ENCODE data around the gene ZSCAN10. TPM values are rescaled to one million over a fixed set of nuclear protein-coding genes. Genes with fewer than 3 reads are reported as not detected.

The ZSCAN10 gene
- total and polyA plus RNA-seq, 2 of the 13 experiments (the other 11 are each of a cell fraction or from before 2014, with no cell fraction given), result not detected

DNA sequence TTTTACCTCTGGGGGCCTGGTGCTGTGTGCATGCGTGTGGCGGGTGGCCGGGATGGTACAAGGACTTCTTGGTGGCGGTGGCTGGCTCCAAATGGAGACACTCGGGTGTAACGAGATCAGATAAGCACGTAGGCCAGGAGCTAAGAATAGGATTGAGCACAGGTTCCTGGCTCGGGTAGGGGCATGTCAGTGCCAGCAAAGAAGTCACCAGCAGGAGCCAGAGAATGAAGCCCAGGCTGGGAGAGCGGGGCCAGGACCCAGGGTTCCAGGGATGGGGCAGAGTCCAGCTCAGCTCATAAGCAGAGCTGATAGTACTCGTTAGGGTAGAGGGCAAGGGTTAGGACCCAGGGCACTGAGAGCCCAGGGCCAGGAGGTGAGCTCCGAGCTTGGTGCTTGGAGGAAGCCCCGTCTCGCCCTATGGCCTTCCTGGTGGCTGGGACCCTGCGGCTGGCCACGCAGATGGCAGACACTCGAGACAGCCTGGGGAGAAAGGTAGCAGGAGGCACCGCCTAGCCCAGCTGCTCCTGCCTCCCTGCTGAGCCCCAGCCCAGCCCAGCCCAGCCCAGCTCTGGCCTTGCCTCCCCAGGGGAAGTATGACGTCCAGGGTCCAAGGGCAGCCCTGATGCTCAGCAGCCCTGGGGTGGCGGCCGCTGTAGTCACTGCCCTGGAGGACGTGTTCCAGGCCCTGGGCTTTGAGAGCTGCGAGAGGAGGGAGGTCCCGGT, 44.7 kb upstream of the ZSCAN10 start (continued):
- no peak for TF ChIP-seq ZNF280D (CRISPR knock-in tag; IDR thresholded peaks at IDR 0.05)
- TF ChIP-seq DRAP1 (CRISPR knock-in tag; IDR thresholded peaks at IDR 0.05), result 0 out of 2 replicates have a peak, but pooled peaks have one; percentile 3
- TF ChIP-seq EEA1 (CRISPR knock-in tag; IDR thresholded peaks at IDR 0.05; ENCODE audit: borderline replicate concordance), result no peak
- no peak for TF ChIP-seq ZNF703 (CRISPR knock-in tag; IDR thresholded peaks at IDR 0.05; ENCODE audit: borderline replicate concordance)
- TF ChIP-seq FOXK2 (IDR thresholded peaks at IDR 0.05), result no peak
- no peak for TF ChIP-seq HNRNPUL1 (IDR thresholded peaks at IDR 0.05; ENCODE audit: low read depth, low read length)
- TF ChIP-seq SETDB1 (CRISPR knock-in tag; IDR thresholded peaks at IDR 0.05; ENCODE audit: borderline replicate concordance), result no peak
- TF ChIP-seq, protein P1, sequence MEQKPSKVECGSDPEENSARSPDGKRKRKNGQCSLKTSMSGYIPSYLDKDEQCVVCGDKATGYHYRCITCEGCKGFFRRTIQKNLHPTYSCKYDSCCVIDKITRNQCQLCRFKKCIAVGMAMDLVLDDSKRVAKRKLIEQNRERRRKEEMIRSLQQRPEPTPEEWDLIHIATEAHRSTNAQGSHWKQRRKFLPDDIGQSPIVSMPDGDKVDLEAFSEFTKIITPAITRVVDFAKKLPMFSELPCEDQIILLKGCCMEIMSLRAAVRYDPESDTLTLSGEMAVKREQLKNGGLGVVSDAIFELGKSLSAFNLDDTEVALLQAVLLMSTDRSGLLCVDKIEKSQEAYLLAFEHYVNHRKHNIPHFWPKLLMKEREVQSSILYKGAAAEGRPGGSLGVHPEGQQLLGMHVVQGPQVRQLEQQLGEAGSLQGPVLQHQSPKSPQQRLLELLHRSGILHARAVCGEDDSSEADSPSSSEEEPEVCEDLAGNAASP (CRISPR knock-in tag; IDR thresholded peaks at IDR 0.05; ENCODE audit: borderline replicate concordance), result 0 out of 2 replicates have a peak, but pooled peaks have one; percentile 19
- no peak for TF ChIP-seq SOX6 (IDR thresholded peaks at IDR 0.05)
- TF ChIP-seq SOX6 (CRISPR knock-in tag; IDR thresholded peaks at IDR 0.05), result peak; percentile 49
- TF ChIP-seq NFE2 (CRISPR knock-in tag; IDR thresholded peaks at IDR 0.05), result no peak
- no peak for TF ChIP-seq FOSL2 (CRISPR knock-in tag; IDR thresholded peaks at IDR 0.05)
- no peak for TF ChIP-seq KMT2A (CRISPR knock-in tag; IDR thresholded peaks at IDR 0.05)
- TF ChIP-seq MBNL3 (CRISPR knock-in tag; conservative IDR thresholded peaks at IDR 0.05), result no peak
- TF ChIP-seq RFXAP (CRISPR knock-in tag; IDR thresholded peaks at IDR 0.05; ENCODE audit: borderline replicate concordance), result peak; percentile 12; the same call in 1 of the 2 replicates
- TF ChIP-seq ZSCAN29 (CRISPR knock-in tag; conservative IDR thresholded peaks at IDR 0.05), result no peak
- TF ChIP-seq DNMT3B (CRISPR knock-in tag; conservative IDR thresholded peaks at IDR 0.05), result no peak
- no peak for TF ChIP-seq WIZ (CRISPR knock-in tag; IDR thresholded peaks at IDR 0.05)
- TF ChIP-seq ZNF607 (CRISPR knock-in tag; IDR thresholded peaks at IDR 0.05; ENCODE audit: borderline replicate concordance), result no peak
- no peak for TF ChIP-seq ZXDC (CRISPR knock-in tag; IDR thresholded peaks at IDR 0.05)
- TF ChIP-seq RARA (CRISPR knock-in tag; IDR thresholded peaks at IDR 0.05), result 0 out of 2 replicates have a peak, but pooled peaks have one; percentile 14
- peak; percentile 43; the same call in 1 of the 2 replicates for TF ChIP-seq PHF8 (CRISPR knock-in tag; IDR thresholded peaks at IDR 0.05)
- TF ChIP-seq ZNF12 (CRISPR knock-in tag; IDR thresholded peaks at IDR 0.05), result no peak
